SK-N-SH (cell line): ENCODE data around the gene TLR3. TPM values are rescaled to one million over a fixed set of nuclear protein-coding genes. Genes with fewer than 3 reads are reported as not detected.

Source experiments
- CTCF ChIA-PET: fragments of 300-600, 350-600 bp; formaldehyde crosslinking; extraction: SDS; loops from one replicate; lab custom pipeline; 2021; lab: Yijun Ruan, JAX
- POLR2A ChIA-PET: fragments of 350-600 bp; sonication (Branson Sonifier 250); formaldehyde crosslinking; extraction: SDS; loops from one replicate; lab custom pipeline; 2020; ENCODE audit warnings: antibody characterized with exemption, inconsistent platforms; lab: Yijun Ruan, JAX
- DNase-seq: peaks from one replicate; pipeline ENCODE4 v3.0.0; 2012
- H2AFZ ChIP-seq: fragments of 200-600 bp; sonication (generic); 2 replicates; pipeline ENCODE4 v1.8.1; 2016; ENCODE audit warnings: antibody characterized with exemption, mild to moderate bottlenecking, low read depth
- H3F3A ChIP-seq: fragments of 200-600 bp; sonication (generic); replicated peaks from 2 replicates; pipeline ENCODE3; 2016; ENCODE audit warnings: antibody characterized with exemption, mild to moderate bottlenecking; ENCODE audit not compliant: insufficient read depth
- H3K27ac ChIP-seq, 2 experiments: fragments of 200-500 bp in 1 of 2; fragments of 200-600 bp in 1 of 2; sonication (Bioruptor generic) in 1 of 2; sonication (generic), shearing (Covaris generic) in 1 of 2; 2 replicates each; pipeline versions ENCODE4 v1.5.1 to v1.6.1; 2014 to 2016; ENCODE audit warnings: low read depth in 2 of 2, inconsistent platforms in 1 of 2, low read length in 1 of 2, mild to moderate bottlenecking in 1 of 2, mixed read lengths in 1 of 2
- H3K27me3 ChIP-seq: fragments of 200-600 bp; sonication (generic), shearing (Covaris generic); 2 replicates; pipeline ENCODE4 v1.6.1; 2016; ENCODE audit warnings: mixed run types; ENCODE audit not compliant: insufficient read depth
- H3K36me3 ChIP-seq, 2 experiments: fragments of 200-500 bp in 1 of 2; fragments of 200-600 bp in 1 of 2; sonication (Bioruptor generic) in 1 of 2; sonication (generic) in 1 of 2; replicated peaks in 1 of 2; 2 replicates each; pipeline versions ENCODE3 to v1.5.1; 2014 to 2016; ENCODE audit warnings: low read length in 1 of 2, mild to moderate bottlenecking in 1 of 2; ENCODE audit not compliant: insufficient read depth in 2 of 2, control insufficient read depth in 1 of 2
- H3K4me1 ChIP-seq, 2 experiments: fragments of 200-500 bp in 1 of 2; fragments of 200-600 bp in 1 of 2; sonication (Bioruptor generic) in 1 of 2; sonication (generic), shearing (Covaris generic) in 1 of 2; 2 replicates each; pipeline versions ENCODE4 v1.5.1 to v1.6.1; 2014 to 2016; ENCODE audit warnings: low read depth in 1 of 2, low read length in 1 of 2, mixed run types in 1 of 2; ENCODE audit not compliant: insufficient read depth in 2 of 2, control insufficient read depth in 1 of 2
- H3K4me2 ChIP-seq: fragments of 200-600 bp; sonication (generic), shearing (Covaris generic); 2 replicates; pipeline ENCODE4 v1.6.1; 2017; ENCODE audit warnings: mixed run types
- H3K4me3 ChIP-seq, 2 experiments: fragments of 200-500 bp in 1 of 2; fragments of 200-600 bp in 1 of 2; sonication (Bioruptor generic) in 1 of 2; sonication (generic), shearing (Covaris generic) in 1 of 2; 2 replicates each; pipeline versions ENCODE4 v1.5.1 to v1.8.1; 2014 to 2016; ENCODE audit warnings: low read depth in 2 of 2, inconsistent platforms in 1 of 2, low read length in 1 of 2, mild to moderate bottlenecking in 1 of 2, mixed read lengths in 1 of 2, moderate library complexity in 1 of 2
- H3K79me2 ChIP-seq: fragments of 200-600 bp; sonication (generic); 2 replicates; pipeline ENCODE4 v1.8.1; 2017; ENCODE audit warnings: mild to moderate bottlenecking; ENCODE audit not compliant: insufficient read depth
- H3K9ac ChIP-seq: fragments of 200-600 bp; sonication (generic); 2 replicates; pipeline ENCODE4 v1.6.1; 2017; ENCODE audit warnings: mixed run types
- H3K9me2 ChIP-seq: fragments of 200-600 bp; sonication (generic); 2 replicates; pipeline ENCODE4 v1.6.1; 2017; ENCODE audit warnings: mixed run types
- H3K9me3 ChIP-seq: fragments of 200-600 bp; sonication (generic); 2 replicates; pipeline ENCODE4 v1.6.1; 2017; ENCODE audit warnings: mixed run types, mild to moderate bottlenecking, moderate library complexity
- H4K20me1 ChIP-seq: fragments of 200-600 bp; sonication (generic); 2 replicates; pipeline ENCODE4 v1.6.1; 2017; ENCODE audit warnings: mild to moderate bottlenecking, mixed run types; ENCODE audit not compliant: insufficient read depth
- CHD2 ChIP-seq: fragments of 150-350 bp; IDR thresholded peaks from 2 replicates; pipeline ENCODE4 v1.6.1; 2018; ENCODE audit warnings: low read length; ENCODE audit not compliant: partially characterized antibody
- FOXJ3 ChIP-seq: sonication (generic); formaldehyde crosslinking; IDR thresholded peaks from 2 replicates; pipeline ENCODE4 v1.5.1; 2020; ENCODE audit warnings: mild to moderate bottlenecking, missing genetic modification reagents
- MXI1 ChIP-seq: IDR thresholded peaks from 2 replicates; pipeline ENCODE4 v1.6.1; 2012; ENCODE audit warnings: mild to moderate bottlenecking, low read depth, low read length, improper control_type of control experiment
- NFIC ChIP-seq: IDR thresholded peaks from 2 replicates; pipeline ENCODE4 v1.4.0; 2012; ENCODE audit warnings: borderline replicate concordance
- NRF1 ChIP-seq: IDR thresholded peaks from 2 replicates; pipeline ENCODE4 v1.6.1; 2012; ENCODE audit warnings: low read depth, mild to moderate bottlenecking, low read length
- RAD21 ChIP-seq: IDR thresholded peaks from 2 replicates; pipeline ENCODE4 v1.6.1; 2012; ENCODE audit warnings: mild to moderate bottlenecking, low read length
- RFX5 ChIP-seq: IDR thresholded peaks from 2 replicates; pipeline ENCODE4 v1.6.1; 2012; ENCODE audit warnings: mild to moderate bottlenecking, improper control_type of control experiment, low read length
- SIN3A ChIP-seq: IDR thresholded peaks from 2 replicates; pipeline ENCODE4 v1.6.1; 2012; ENCODE audit warnings: low read depth, mild to moderate bottlenecking, low read length, moderate library complexity, borderline replicate concordance
- SMC3 ChIP-seq: IDR thresholded peaks from 2 replicates; pipeline ENCODE4 v1.6.1; 2012; ENCODE audit warnings: low read depth, low read length, improper control_type of control experiment
- TEAD4 ChIP-seq: IDR thresholded peaks from 2 replicates; pipeline ENCODE4 v1.4.0; 2012; ENCODE audit warnings: mild to moderate bottlenecking, borderline replicate concordance; ENCODE audit not compliant: insufficient read depth
- YY1 ChIP-seq: IDR thresholded peaks from 2 replicates; pipeline ENCODE4 v1.4.0; 2012; ENCODE audit warnings: low read depth, mild to moderate bottlenecking
- WGBS: methylation state at CpG from one replicate; pipeline ENCODE4 v1.1.6; 2017; ENCODE audit warnings: low lambda C conversion rate; 5-methylcytosine and 5-hydroxymethylcytosine counted together
- polyA plus RNA-seq, 3 experiments: library from polyadenylated mRNA; depleted of rRNA; stranded (reverse); fragments of >200 nt; gene quantifications; 2 replicates each; pipeline ENCODE4 v1.2.3, GENCODE V29; 2012
- TF ChIP-seq, protein P1 (sequence below): IDR thresholded peaks from 2 replicates; pipeline ENCODE4 v1.4.0; 2012; ENCODE audit warnings: low read depth
- TF ChIP-seq, protein P2 (sequence below): fragments of 200-600 bp; sonication (generic); IDR thresholded peaks from 2 replicates; pipeline ENCODE4 v1.6.1; 2017; ENCODE audit warnings: antibody characterized with exemption, mild to moderate bottlenecking, moderate library complexity

Gene TLR3
- polyA plus RNA-seq, 1 of the 3 experiments (the other 2 are of a cell fraction), result 0.51 TPM

DNA sequence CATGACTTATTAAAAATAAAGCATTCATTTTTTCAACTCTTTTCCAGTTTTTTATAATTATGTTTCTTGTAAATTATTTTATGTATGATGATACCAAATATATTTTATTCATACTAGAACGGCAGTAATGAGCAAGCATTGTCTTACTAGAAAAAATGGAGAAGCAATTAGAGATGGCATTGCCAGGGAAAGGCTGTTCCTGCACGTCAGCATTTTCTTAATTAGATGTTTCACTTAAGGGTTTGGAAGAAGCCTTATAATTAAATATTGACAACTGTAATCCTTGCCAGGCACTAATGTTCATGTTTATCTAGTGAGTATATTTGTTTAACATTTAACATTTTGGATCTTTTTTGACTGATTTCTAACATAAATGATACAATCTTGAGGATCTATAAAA lies 52.1 kb downstream of the TLR3 start:
- ChIA-PET CTCF (interaction anchor here (1.0 kb wide), 1 partner anchor 13 kb away, joined by 5 read pairs; no protein-coding TSS in a partner anchor), POLR2A (no interaction called here)
- Histone ChIP-seq H3K79me2 (no peaks in the 10 kb centered on the region), H4K20me1 (no peaks in the 10 kb centered on the region), H3K9me2 (no peaks in the 10 kb centered on the region), H3K27me3 (no peaks in the 10 kb centered on the region; the same call in 1 of the 2 replicates), H2AFZ (no peak overlapping the region), H3K4me3 (no peak overlapping the region), H3K9ac (no peak overlapping the region), H3K4me1 (no peaks in the 10 kb centered on the region), H3K27ac (no peak overlapping the region), H3K36me3 (no peaks in the 10 kb centered on the region), H3K4me2 (no peak overlapping the region), H3K9me3 (no peaks in the 10 kb centered on the region), H3F3A (no peaks in the 10 kb centered on the region)
- TF ChIP-seq CHD2, result no peak
- TF ChIP-seq MXI1, result no peak
- TF ChIP-seq TEAD4, result no peak
- no peak for TF ChIP-seq NRF1
- no peak for TF ChIP-seq SIN3A
- no peak for TF ChIP-seq SMC3
- TF ChIP-seq YY1, result no peak
- TF ChIP-seq FOXJ3 (CRISPR knock-in tag), result no peak
- TF ChIP-seq NFIC, result no peak
- TF ChIP-seq, protein P1, sequence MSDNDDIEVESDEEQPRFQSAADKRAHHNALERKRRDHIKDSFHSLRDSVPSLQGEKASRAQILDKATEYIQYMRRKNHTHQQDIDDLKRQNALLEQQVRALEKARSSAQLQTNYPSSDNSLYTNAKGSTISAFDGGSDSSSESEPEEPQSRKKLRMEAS, result no peak
- TF ChIP-seq, protein P2, sequence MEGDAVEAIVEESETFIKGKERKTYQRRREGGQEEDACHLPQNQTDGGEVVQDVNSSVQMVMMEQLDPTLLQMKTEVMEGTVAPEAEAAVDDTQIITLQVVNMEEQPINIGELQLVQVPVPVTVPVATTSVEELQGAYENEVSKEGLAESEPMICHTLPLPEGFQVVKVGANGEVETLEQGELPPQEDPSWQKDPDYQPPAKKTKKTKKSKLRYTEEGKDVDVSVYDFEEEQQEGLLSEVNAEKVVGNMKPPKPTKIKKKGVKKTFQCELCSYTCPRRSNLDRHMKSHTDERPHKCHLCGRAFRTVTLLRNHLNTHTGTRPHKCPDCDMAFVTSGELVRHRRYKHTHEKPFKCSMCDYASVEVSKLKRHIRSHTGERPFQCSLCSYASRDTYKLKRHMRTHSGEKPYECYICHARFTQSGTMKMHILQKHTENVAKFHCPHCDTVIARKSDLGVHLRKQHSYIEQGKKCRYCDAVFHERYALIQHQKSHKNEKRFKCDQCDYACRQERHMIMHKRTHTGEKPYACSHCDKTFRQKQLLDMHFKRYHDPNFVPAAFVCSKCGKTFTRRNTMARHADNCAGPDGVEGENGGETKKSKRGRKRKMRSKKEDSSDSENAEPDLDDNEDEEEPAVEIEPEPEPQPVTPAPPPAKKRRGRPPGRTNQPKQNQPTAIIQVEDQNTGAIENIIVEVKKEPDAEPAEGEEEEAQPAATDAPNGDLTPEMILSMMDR, result no peak
- DNase-seq, result no peak
- WGBS, result 40% methylated on average over 2 of the region's 2 CpGs

DNA sequence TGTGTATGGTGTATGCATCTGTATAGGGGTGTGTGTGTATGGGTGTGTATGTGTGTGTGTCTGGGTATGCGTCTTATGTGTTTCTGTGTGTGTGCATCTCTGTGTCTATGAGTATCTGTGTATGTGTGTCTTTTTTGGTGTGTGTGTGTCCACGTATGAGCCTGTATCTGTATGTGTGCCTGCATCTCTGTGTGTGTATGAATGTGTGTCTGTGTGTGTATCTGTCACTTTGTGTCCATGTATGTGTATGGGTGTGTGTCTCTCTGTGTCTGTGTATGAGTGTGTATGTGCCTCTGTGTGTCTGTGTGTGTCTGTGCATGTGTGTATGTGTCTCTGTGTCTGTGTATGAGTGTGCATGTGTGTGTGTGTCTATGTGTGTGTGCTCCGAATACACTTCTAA lies 59.9 kb downstream of the TLR3 start:
- DNase-seq, result no peak
- no peaks in the 10 kb centered on the region for H3F3A ChIP-seq
- no peak overlapping the region for H3K9ac ChIP-seq
- H3K4me3 ChIP-seq, result no peak overlapping the region
- H3K27me3 ChIP-seq, result 0 out of 2 replicates have a peak, but pooled peaks cover 7% of the 10 kb centered on the region
- no peak overlapping the region for H3K4me2 ChIP-seq
- POLR2A ChIA-PET, result no interaction called here
- no peak overlapping the region for H3K27ac ChIP-seq
- no peaks in the 10 kb centered on the region for H3K9me2 ChIP-seq
- no peak overlapping the region for H2AFZ ChIP-seq
- H3K36me3 ChIP-seq, result no peaks in the 10 kb centered on the region
- no peaks in the 10 kb centered on the region for H3K9me3 ChIP-seq
- no peaks in the 10 kb centered on the region for H4K20me1 ChIP-seq
- TF ChIP-seq RAD21, result no peak
- no peak for TF ChIP-seq RFX5
- TF ChIP-seq, all 33 proteins: peak for 0
- Histone ChIP-seq H3K79me2 (no peaks in the 10 kb centered on the region), H3K4me1 (peaks cover 0 to 2% of the 10 kb centered on the region in 2 experiments; a peak in 1 of 4 replicates)
- WGBS, result 53% methylated on average over 3 of the region's 3 CpGs
- CTCF ChIA-PET, result no interaction called here
